C4-2B (cell line): ENCODE results near the gene CHN1.

ENCODE experiments used
- ZFX ChIP-seq: fragments of 450-650 bp; IDR thresholded peaks from 2 replicates; pipeline ENCODE4 v1.6.1; 2017
- TF ChIP-seq, protein P1 (sequence below): fragments of 450-650 bp; conservative IDR thresholded peaks from 2 replicates; pipeline ENCODE4 v1.5.1; 2017; ENCODE audit warnings: mild to moderate bottlenecking

DNA sequence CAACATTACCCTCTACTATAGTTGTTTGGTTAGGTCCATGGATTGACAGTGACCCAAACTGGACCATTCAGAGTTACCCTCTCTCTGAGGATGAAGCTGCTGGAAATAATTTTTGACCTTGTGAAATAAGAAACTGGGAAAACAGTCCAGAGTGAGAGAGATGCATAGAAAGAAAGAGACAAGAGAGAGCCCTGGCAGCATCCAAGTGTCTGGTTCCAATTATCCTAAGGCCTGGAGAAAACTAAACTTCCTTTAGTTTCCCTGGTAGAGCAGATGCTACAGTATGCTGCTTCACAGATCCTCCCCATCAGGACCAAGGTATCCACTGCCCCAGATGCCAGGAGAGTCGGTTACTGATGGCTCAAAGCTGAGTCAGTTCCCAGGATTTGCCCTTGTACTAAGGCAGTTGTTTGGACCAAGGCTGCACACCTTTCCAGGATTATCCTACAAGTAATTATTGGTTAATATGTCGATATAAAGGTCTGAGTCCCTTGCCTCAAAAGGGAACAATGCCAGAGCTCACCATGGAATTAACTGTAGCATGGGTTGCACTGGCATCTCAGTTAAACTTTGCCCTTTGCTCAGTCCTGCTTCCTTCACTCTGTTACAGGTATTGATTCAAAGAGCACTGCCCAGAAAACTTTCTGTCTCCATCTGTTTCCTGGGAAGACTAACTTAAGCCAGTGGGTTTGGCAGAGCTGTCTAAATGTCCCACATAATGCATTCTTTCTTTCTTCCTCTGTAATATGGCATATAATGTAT is 14.6 kb upstream of the CHN1 start:
- TF ChIP-seq, protein P1, sequence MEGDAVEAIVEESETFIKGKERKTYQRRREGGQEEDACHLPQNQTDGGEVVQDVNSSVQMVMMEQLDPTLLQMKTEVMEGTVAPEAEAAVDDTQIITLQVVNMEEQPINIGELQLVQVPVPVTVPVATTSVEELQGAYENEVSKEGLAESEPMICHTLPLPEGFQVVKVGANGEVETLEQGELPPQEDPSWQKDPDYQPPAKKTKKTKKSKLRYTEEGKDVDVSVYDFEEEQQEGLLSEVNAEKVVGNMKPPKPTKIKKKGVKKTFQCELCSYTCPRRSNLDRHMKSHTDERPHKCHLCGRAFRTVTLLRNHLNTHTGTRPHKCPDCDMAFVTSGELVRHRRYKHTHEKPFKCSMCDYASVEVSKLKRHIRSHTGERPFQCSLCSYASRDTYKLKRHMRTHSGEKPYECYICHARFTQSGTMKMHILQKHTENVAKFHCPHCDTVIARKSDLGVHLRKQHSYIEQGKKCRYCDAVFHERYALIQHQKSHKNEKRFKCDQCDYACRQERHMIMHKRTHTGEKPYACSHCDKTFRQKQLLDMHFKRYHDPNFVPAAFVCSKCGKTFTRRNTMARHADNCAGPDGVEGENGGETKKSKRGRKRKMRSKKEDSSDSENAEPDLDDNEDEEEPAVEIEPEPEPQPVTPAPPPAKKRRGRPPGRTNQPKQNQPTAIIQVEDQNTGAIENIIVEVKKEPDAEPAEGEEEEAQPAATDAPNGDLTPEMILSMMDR, result no peak
- no peak for TF ChIP-seq ZFX
